ENCODE results near the gene CYTIP.

Gene CYTIP

GRCh38 chr2:157486596-157487270 lies 42.8 kb upstream of the CYTIP start:
- TF ChIP-seq CTCF (IDR thresholded peaks at IDR 0.05; ENCODE audit: borderline replicate concordance, insufficient read depth, low read depth, low read length) = no peak
- no peak overlapping the region for H3K4me3 ChIP-seq (ENCODE audit: low read depth, low read length)

DNA sequence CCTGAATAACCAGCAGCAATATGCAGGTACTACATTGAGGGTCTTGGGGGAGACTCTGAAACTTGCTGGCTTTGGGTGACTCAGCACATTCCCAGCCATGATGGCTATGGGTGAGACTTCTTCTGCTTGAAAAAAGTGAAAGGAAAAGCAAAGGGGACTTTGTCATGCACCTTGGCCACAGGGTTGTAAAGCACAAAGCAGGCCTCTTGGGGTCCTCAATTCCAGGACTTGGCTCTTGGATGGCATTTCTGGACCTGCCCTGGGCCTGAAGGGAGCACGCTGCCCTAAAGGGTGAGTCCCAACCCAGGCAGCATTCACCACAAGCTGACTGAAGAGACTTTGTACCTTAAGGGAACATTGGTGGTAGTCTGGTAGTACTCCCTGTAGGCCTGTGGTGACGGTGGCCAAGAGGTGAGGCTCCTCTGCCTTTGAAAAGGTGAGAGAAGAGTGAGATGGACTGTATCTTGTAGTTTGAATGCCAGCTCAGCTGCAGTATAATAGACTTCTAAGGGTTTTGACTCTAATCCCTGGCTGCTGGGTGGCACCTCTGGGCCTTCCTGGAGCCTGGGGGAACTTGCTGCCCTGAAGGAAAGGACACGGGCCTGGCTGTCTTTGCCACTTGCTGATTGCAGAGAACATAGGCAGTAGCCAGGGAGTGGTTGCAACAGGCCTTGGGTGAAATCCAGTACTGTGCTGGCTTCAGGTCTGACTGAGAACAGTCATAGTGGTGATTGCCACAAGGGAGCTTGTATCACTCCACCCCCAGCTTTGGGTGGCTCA lies 36.5 kb upstream of the CYTIP start:
- no peak overlapping the region for H3K4me3 ChIP-seq (ENCODE audit: low read depth, low read length)
- TF ChIP-seq CTCF (IDR thresholded peaks at IDR 0.05; ENCODE audit: borderline replicate concordance, insufficient read depth, low read depth, low read length) = no peak

DNA sequence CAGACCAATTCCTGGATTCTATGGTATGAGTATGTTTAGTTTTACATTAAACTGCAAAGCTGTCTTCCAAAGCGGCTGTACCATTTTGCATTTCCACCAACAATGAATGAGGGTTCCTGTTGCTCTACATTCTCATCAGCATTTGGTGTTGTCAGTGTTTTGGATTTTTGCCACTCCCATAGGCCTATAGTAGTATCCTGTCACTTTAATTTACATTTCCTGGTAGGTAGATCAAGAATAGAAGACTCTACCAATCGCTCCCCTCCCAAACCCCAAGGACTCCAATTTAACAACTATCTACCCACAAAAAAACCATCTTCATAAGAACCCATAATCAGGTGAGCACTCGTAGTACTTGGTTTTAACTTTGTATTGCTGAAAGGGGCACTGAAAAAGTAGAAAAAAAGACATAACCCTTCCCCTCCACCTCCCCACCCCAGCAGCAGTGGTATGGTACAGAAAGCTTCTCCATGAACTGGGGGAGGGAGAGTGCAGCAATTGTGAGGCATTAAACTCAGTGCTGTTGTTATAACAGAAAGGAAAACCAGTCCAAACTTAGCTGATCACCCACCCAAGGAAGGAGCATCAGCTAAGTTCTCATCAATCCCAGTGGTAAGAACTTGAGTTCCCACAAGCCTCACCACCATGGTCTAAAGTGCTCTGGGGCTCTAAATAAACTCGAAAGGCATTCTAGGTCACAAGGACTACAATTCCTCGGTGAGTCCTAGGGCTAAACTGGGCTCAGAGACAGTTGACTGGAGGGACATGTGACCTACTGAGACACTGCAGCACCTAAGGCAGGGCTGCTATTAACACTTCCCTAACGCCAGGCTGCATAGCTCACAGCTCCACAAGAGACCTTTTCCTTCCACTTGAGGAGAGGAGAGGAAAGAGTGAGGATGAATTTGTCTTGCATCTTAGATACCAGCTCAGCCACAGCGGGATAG lies 35.5 kb upstream of the CYTIP start:
- no peak for TF ChIP-seq CTCF (IDR thresholded peaks at IDR 0.05; ENCODE audit: borderline replicate concordance, insufficient read depth, low read depth, low read length)
- no peak overlapping the region for H3K4me3 ChIP-seq (ENCODE audit: low read depth, low read length)

DNA sequence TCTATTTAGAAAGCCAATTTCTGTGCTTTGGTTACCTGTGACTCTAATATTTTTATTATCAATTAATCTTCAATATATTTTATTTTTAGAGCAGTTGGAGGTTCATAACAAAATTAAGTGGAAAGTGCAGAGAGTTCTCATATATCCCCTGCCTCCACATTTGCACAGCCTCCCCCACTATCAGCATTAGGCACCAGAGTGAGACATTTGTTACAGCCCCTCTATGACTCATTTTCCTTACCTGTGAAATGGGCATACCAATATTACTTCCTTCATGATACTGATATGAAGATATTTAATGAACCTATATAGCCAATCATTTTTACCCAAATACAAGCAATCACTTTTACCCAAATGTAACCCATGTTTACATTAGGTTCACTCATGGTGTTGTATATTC lies 34.0 kb upstream of the CYTIP start:
- TF ChIP-seq CTCF (IDR thresholded peaks at IDR 0.05; ENCODE audit: borderline replicate concordance, insufficient read depth, low read depth, low read length) = no peak
- H3K4me3 ChIP-seq (ENCODE audit: low read depth, low read length) = no peak overlapping the region

DNA sequence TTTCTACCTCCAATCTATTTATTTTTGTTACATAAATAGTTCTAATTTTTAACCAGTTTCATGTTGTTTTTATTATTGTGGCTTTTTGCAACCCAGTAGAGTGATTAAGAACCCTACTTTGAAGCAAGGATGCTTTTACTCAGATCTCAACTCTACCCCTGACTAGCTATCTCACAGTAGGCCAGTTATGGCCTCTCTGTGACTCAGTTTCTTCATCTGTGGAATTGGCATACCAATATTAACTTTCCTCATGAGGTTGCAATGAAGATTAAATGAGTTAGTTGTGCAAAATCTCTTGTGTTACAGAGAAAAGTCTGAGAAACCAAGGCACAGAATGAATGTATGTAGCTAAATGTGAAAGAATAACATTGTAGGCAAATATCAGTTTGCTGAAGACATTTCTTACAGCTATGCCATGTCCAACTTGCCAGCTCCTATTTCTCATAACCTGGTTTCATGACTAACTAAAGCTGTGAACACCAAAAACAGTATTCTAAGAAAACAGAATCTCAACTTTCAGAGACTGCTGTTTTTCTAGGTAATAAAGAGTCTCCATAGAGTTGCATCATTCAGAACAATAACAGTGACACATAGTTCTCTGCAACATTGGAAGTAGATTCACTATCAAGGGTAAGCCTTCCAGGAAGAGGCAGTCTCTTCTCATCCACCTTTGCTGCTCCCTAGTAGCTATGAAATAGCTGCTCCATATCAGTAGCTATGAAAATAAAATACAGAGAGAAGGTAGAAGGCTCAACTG lies 33.2 kb upstream of the CYTIP start:
- no peak for TF ChIP-seq CTCF (IDR thresholded peaks at IDR 0.05; ENCODE audit: borderline replicate concordance, insufficient read depth, low read depth, low read length)
- H3K4me3 ChIP-seq (ENCODE audit: low read depth, low read length) = no peak overlapping the region

GRCh38 chr2:157475722-157476390 lies 32.0 kb upstream of the CYTIP start:
- no peak for TF ChIP-seq CTCF (IDR thresholded peaks at IDR 0.05; ENCODE audit: borderline replicate concordance, insufficient read depth, low read depth, low read length)
- no peak overlapping the region for H3K4me3 ChIP-seq (ENCODE audit: low read depth, low read length)

Measured in GM12875 (cell line).